ENCODE measurements around the gene DDA1.

DNA sequence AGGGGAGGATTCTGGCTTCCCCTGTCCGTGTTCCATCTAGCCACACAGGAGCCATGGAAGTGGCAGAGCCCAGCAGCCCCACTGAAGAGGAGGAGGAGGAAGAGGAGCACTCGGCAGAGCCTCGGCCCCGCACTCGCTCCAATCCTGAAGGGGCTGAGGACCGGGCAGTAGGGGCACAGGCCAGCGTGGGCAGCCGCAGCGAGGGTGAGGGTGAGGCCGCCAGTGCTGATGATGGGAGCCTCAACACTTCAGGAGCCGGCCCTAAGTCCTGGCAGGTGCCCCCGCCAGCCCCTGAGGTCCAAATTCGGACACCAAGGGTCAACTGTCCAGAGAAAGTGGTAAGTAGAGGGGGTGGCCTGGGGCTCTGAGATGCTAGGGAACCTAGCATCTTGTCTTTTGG, 40.6 kb upstream of the DDA1 start:
- TF ChIP-seq, protein P1, sequence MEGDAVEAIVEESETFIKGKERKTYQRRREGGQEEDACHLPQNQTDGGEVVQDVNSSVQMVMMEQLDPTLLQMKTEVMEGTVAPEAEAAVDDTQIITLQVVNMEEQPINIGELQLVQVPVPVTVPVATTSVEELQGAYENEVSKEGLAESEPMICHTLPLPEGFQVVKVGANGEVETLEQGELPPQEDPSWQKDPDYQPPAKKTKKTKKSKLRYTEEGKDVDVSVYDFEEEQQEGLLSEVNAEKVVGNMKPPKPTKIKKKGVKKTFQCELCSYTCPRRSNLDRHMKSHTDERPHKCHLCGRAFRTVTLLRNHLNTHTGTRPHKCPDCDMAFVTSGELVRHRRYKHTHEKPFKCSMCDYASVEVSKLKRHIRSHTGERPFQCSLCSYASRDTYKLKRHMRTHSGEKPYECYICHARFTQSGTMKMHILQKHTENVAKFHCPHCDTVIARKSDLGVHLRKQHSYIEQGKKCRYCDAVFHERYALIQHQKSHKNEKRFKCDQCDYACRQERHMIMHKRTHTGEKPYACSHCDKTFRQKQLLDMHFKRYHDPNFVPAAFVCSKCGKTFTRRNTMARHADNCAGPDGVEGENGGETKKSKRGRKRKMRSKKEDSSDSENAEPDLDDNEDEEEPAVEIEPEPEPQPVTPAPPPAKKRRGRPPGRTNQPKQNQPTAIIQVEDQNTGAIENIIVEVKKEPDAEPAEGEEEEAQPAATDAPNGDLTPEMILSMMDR (IDR thresholded peaks at IDR 0.05; ENCODE audit: low read length) = no peak
- TF ChIP-seq EZH2 (optimal IDR thresholded peaks at IDR 0.05; ENCODE audit: low read depth, low read length) = no peak
- TF ChIP-seq EZH2phosphoT487 (IDR thresholded peaks at IDR 0.05; ENCODE audit: low read length) = no peak
